ENCODE measurements around the gene TPCN2.

Gene TPCN2

DNA sequence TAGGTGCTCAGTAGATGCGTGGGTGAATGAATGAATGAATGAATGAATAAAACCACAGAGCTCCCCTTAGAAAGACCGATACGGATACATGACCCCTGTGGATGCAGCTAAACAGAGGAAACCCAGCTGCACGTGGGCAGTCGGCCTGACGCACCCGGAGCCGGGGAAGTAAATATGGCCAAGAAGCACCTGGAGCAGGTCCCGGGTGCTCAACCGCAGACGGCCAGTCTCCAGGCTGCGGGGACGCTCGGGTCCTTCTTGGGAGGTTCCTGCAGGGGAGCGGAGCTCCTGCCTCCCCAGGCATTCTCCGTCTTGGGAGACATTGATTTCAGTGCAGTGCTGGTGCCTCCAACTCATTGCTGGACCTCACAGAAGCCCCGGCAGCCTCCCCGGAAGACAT is 11.7 kb upstream of the TPCN2 start:
- DNase-seq (ENCODE audit: low read depth in 1 of 2, low spot score in 1 of 2) = no peak

DNA sequence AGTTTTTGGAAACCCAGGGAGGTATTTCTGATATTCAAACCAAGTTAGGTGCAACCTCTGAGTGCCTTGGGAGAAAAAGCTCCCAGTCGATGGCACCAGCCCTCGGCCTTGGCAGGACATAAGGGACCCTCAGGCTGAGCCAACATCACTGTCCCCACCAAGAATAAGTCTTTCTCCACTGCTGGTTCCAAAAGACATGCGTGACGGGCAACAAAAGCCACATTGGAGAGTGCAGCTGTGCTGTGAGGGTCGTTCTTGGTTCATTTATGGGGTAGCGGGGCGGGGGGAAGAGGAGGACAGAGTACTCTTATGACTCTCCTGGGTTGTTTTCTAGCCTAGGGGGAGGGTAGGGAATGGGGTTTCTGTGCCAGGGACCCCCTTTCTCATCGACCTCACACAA is 11.2 kb upstream of the TPCN2 start:
- DNase-seq (ENCODE audit: low read depth in 1 of 2, low spot score in 1 of 2) = no peak

DNA sequence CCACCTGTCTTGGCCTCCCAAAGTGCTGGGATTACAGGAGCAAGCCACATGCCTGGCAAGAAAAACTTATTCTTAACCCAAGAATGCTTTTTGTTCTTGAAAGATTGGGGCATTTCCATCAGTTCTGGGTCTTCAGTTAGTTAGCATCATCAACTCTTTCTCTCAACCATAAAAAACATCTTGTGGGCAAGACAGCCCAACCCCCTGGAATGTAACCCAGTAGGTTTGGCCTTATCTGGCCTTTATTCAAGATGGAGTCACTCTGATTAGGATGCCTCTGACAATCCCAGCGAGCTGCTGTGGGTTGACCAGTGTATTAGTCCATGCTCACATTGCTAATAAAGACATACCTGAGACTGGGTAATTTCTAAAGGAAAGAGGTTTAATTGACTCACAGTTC is 9.2 kb upstream of the TPCN2 start:
- DNase-seq (ENCODE audit: low read depth in 1 of 2, low spot score in 1 of 2) = no peak

DNA sequence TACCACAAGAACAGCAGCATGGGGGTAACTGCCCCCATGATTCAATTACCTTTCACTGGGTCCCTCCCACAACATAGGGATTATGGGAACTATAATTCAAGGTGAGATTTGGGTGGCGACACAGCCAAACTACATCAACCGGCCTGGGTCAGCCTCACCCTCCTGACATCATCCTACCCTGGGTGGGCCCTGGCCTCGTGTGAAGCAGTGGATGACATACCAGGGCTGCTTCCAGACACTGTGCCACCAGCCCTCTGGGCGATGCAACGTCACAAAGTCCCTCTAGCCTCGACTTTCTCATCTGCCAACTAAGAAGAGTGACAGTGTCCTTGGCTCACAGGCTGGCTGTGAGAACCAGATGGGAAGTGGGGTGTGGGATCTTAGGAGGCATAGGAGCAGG is 8.7 kb upstream of the TPCN2 start:
- no peak for DNase-seq (ENCODE audit: low read depth in 1 of 2, low spot score in 1 of 2)

DNA sequence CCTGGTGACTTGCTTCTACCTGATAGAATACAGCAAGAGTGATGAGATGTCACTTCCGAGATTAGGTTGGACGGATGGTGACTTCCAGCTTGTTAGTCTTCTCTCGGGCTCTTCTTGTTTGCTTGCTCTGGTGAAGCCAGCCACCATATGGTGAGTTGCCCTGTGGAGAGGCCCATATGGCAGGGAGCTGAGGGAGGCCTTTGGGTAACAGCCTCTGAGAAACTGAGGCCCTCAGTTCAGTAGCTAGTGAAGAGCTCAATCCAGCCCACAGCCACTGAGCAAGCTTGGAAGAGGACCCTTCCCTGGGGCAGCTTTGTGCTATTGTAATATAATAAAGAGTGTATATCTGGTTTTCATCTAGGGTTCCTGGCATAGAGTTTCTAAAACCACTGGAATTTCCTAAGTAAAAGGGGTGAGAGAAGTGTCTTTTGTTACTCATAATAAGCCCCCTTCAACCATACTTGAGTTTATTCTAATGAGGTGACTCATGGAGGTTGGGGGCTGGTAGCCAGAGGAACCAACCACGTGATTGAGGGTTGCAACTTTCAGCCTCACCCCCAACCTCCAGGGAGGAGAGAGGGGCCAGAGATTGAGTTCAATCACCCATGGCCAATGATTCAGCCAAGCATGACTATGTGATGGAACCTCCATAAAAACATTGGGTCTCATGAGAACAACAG is 8.0 kb upstream of the TPCN2 start:
- no peak for DNase-seq (ENCODE audit: low read depth in 1 of 2, low spot score in 1 of 2)

DNA sequence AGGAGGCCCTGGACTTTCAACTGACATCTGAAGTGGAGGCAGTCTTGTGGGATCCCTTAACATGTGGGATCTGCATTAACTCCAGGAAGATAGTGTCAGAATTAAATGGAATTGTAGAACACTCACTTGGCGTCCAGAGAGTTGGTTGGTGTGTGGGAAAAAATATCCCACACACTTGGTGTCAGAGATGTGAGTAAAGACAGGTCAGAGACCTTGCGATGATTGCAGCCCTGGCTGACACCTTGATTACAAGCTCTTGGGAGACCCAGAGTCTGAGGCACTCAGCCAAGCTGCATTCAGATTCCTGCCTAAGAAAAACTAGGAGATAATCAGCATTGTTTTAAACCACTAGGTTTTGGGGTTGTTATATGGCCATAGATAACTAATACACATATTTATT is 7.2 kb upstream of the TPCN2 start:
- DNase-seq (ENCODE audit: low read depth in 1 of 2, low spot score in 1 of 2) = no peak

DNA sequence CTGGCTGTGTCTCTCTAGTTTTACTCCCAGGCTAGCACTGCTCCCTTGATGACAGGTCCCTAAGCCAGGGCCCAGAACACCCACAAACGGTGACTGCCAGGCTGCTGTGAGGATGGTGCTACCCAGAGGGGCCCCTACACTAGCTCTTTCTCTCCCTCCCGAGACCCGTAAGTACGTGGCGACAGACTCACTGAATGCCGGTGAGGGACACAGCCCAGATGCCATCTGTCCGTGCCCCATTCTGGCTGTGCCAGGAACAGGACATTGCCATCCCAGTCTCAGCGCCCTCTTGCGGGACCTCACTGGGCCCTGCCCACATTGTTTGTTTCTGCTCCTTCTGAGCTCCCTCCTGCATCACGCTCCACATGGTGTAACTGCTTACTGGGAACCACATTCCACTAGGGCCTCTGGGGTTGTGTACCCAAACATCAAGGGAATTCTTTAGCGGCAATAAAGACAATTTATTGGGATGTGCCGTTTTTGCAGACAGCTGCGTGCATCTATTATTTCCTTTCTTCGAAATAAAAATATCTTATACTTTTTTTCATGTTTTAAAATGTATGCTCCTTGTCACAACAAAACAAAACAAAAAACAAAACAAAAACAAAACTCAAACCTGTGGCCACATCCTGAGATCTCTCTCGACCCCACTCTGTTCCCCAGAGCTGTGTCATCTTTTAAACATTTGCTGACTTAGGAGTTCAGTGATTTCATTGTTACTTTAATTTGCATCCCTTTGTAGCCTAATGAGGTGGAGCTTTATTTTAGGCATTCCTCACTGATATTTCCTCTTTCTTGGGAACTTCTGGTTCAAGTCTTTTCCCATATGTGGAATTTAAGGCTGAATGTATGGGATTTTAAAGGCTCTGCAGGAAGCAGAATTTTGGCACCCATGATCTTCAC is 4.4 kb upstream of the TPCN2 start:
- no peak for DNase-seq (ENCODE audit: low read depth in 1 of 2, low spot score in 1 of 2)

DNA sequence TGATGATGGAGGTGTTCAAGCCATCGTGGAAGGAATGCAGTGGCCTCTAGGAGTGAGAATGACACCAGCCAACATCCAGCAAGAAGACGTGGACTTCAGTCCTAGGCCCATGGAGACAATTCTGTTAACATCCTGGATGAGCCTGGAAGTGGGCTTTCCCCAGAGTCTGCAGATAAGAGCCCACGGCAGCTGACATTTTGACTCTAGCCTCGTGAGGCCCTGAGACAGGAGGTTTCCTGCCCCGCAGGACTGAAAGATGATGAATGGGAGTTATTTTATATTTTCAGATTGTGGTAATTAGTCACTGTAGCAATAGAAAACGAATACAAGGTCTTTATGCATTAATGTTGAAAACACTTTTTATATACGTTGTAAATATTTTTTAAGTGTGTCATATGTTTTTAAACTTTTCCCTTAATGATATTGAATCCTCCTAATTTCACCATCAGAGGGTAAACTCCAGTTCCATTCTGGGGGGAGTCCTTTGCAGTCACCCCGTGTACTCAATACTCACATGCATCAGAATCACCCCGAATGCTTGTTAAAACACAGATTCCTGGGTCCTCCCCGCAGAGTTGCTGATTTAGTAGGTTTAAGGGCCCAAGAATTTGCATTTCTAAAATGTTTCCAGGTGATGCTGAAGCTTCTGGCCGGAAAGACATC is 570 bp upstream of the TPCN2 start:
- no peak for DNase-seq (ENCODE audit: low read depth in 1 of 2, low spot score in 1 of 2)

DNA sequence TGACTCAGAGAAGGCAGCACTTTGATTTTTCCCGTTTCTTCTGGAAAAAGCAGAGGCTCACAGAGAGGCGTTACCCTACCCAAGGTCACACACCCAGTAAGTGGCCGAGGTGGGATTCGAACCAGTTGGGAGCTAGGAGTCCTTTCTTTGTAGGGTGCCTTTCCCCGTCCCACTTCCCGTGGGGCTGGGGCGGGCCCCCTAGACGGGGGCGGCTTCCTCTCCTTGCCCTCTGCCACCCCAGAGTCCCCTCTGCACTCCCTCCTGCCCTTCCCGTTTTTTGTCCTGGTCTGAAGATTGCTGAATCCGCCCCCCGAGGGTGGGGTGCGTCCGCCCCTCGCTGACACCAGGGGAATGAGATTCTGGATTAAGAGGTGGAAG is 747 bp downstream of the TPCN2 start:
- no peak for DNase-seq (ENCODE audit: low read depth in 1 of 2, low spot score in 1 of 2)

DNA sequence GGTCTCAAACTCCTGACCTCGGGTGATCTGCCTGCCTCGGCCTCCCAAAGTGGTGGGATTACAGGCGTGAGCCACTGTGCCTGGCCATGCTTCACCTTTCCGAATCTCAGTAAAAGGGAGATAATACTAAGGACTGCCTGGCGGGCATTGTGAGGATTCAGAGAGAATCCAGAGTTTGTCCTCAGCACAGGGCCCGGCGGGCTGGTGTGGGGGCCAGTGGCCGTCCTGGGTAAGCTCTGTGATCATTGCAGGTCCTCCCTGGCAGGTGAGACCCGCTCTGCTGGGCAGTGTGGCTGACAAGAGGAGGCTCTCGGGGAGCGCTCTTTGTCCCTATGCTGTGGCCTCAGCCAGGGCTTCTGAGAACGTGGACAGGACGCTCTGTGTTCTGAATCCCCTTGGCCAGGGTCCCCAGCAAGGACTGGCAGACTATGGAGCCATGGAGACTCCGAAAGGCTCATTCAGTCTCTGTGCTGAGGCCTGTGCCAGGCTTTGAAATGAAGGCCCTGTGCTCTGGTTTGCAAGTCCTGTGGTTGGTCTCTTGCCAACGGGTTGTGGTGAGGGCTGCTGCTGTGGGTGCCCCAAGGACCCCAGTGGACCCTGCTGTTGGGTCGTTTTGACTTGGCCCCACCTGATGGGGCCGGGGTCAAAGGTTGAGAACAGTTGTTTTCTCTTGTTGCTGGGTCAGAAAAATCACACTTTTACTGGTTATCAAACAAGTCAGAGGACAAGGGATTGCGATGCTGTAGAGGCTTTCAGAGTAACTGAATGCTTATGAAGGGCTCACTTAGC is 2.1 kb downstream of the TPCN2 start:
- DNase-seq (ENCODE audit: low read depth in 1 of 2, low spot score in 1 of 2) = no peak

DNA sequence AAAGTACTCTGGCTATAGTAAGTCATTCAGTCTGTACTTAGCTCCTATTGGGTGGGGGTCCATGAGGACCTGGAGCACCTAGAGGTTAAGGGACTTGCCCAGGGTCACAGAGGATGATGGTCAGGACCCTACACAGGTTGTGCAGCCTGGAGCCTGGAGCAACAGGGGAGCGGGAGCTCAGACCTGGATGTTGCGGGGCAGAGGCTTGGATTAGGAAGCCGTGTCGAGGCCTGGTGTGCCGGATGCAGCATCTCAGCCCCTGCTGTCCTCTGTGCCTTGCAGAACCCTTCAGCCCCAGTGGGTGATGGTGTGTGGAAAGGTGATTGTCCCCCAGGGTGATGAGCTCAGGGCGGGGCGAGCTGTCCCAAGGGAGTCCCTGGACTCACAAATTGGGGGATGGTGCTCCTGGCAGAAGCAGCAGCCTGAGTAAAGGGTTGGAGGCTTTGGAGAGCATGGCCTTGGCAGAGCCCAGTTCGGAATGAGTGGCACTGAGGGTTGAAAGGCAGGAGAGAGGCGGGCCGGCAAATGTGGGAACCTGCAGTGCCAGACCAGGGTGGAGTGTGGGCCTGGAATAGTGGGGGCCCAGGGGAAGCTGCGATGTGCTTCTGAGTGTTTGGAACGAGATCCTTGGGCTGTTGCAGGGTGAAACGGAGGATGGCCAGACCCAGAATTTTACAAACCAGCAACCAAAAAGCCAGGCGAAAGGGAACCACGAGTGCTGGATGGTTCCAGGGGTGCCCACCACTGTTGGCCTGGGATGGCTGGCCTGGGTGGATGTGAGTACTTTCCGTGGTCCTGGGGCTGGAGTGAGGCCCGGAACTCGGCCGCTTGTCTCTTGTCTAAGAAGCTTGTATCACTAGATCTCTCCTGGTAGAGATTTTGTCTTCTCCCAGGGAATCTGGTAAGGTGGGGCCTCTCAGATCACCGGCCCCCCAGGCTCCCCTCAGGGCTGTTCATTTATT is 2.9 kb downstream of the TPCN2 start:
- DNase-seq (ENCODE audit: low read depth in 1 of 2, low spot score in 1 of 2) = no peak

DNA sequence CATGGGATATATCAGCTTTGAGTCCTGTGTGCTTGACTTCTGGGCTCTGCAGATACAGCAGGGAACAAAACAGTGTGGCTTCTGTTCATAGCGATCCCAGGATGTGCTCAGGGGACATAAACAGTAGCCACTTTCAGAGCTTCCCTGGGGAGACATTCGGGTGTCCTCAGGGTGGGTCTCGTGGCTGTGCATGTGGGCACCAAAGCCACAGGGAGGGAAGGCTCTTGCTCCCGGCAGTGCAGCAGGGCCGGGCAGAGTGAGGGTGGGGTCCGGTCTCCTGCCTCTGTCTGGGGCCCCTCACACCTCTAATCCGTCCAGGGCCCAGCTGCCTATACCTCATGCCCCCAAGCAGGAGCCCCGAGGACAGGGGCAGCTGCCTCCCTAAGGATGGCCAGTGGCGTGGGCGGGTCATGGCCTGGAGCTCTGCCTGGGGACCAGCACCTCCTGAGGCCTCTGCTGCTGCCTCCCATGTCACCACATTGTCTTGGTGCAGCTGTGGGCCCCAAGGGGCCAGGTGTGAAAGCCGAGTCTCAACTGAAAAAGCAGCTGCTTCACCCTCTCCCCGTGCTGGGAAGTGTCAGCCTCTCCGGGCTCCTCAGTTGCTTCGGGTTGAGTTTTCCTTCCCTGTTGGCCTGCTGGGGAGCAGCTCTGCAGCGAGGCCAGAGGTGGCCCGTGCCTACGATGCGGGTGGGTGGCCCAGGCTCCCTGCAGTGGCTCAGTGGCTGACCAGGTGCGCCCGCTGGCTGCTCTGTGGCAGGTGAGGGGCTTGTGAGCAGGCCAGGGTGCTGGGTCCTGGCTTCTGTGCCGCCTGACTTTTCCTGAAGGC is 3.8 kb downstream of the TPCN2 start:
- DNase-seq (ENCODE audit: low read depth in 1 of 2, low spot score in 1 of 2) = no peak

DNA sequence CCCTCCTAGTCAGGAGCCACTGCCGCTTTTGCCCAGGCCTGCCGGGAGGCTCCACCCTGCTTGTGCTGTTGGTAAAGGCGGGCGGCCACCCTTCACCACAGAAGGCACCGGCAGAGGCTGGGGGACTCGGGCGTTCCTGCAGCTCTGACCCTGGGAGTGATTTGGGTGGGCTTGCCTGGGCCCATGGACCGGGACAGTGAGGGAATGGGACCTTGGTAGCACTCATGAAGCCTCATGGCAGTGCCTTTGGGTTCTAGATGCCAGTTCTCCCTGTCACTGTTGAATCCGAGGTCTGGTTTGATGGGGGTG is 4.4 kb downstream of the TPCN2 start:
- DNase-seq (ENCODE audit: low read depth in 1 of 2, low spot score in 1 of 2) = no peak

DNA sequence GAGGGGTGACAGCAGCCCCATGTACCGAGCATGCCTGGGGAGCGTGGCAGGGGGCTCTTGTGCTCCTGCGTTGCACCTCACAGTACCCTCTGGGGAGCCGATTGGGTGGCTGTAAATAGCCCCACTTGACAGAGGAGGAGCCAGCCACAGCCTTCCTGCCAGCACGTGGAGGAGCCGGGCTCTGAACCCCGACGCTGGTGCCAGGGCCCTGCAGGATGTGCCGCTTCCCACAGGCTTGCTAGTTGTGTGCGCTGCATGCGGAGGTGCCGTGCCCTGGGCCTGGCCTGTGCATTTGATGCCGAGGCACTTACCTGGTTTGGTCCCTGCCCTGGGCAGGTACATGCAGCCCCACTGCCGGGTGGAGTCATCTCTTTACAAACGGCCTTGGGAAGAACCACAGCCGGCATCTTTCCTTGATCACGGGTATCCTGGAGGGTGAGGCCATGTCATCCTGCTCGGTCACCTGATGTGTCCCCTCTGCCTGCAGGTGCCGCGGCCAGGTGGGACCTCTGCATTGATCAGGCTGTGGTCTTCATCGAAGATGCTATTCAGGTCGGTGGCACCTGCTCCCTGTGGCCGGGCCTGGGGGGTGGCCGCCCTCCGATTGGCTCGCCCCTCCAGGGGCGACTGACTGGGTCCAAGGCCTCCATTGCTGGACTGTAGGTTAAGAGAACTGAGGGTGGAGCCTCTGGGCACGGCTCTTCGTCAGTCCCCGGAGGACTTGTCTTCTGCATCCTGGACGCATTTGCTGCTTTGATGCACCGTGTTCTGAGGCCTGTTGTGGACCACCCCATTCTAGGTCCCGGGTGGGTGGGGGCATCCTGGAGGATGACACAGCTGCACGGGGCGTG is 5.0 kb downstream of the TPCN2 start:
- no peak for DNase-seq (ENCODE audit: low read depth in 1 of 2, low spot score in 1 of 2)

DNA sequence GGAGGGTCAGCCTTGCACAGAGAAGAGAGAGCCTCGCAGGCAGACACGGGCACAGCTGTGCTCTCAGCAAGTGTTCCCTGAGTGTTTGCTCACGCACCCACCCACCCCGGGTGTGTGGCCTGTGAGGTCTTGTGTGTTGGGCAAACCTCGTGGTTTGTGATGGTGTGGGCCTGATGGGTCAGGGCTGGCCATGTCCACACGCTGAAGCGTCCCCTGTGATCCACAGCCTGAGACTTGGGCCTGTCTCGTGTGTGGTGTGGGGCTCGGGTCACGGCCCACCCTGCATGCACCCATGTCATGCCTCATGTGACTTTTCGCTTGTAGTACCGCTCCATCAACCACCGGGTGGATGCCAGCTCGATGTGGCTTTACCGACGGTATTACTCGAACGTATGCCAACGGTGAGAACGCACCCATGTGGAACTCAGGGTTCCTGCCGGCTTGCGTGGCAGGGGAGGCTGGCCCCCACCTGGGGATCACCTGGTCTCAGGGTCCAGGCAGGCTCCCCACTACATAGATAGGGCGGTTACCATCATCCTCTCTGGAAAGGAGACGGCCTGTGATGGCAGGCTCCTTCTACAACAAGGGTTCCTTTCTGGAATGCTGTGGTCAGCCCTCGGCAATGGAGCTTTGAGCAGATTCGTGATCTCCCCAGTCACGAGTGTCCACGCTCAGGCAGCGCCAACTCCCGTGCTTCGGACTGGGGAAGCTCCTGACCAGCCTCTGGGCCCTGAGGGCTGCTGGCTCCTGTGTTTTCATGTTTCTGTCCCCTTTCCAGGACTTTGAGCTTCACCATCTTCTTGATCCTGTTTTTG is 5.9 kb downstream of the TPCN2 start:
- no peak for DNase-seq (ENCODE audit: low read depth in 1 of 2, low spot score in 1 of 2)

DNA sequence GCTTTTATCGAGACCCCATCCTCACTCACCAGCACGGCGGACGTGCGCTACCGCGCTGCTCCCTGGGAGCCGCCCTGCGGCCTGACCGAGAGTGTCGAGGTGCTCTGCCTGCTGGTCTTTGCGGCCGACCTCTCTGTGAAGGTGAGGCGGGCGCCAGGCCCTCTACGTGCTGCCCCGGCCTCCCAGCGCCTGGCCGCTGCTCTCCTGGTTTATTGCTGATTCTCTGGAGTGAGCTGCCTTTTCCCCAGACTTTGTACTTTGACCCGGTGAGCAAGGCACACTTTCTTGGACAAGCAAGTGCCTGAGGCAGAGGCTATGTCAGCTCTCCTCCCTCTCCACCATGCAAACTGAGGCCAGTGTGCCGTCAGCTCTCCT is 6.5 kb downstream of the TPCN2 start:
- DNase-seq (ENCODE audit: low read depth in 1 of 2, low spot score in 1 of 2) = no peak

DNA sequence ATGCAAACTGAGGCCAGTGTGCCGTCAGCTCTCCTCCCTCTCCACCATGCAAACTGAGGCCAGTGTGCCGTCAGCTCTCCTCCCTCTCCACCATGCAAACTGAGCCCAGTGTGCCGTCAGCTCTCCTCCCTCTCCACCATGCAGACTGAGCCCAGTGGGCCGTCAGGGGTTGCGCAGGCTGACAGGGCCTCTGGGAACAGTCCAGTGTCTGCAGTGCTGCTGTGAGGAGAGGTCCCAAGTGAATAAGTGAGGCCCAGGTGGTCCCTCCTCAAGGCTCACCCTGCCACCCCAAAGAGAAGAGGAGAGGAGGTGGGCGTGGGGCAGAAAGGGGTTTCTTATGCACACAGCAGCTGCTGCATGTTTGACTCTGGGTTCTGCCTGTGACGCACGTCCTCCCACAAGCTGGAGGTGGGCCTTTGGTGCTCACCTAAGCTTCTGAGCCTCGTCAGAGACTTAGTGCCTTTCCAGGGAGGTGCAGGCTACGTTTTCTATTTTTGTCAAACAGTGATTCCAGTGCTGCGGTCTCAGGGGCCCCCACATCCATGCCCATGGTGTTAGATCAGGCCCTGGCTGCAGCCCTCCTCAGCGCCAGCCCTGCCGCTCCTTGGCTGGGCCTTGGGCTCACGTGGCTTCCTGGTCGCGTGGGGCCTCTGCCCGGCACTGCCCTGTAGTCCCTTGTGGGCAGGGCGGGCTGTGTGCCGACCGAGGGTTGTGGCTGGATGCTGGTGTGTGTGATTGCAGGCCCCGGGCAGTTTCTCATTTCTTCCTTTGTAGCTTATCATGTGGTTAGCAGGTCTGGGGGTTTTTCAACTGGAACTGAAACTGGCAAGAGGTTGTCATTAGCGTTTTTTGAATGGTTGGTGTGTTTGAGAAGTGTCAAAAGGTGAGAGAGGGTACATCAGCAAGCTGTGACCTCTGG is 7.1 kb downstream of the TPCN2 start:
- DNase-seq (ENCODE audit: low read depth in 1 of 2, low spot score in 1 of 2) = no peak
